ENCODE data around the gene TADA2B.

GRCh38 chr4:7095611-7096155 lies 52.5 kb downstream of the TADA2B start:
- TF ChIP-seq CTCF (IDR thresholded peaks at IDR 0.05) (no peak), POLR2A (IDR thresholded peaks at IDR 0.05) (no peak)

Data from sigmoid colon (tissue), 3 donors.